Lung (tissue), 12 donors: ENCODE measurements around the gene ATP8A1. TPM values are rescaled to one million over a fixed set of nuclear protein-coding genes. Genes with fewer than 3 reads are reported as not detected.

Experiments used
- ATAC-seq: fragments of 200-7000 bp; cut with Tn5 transposase; one replicate; pipeline ENCODE4 v1.9.1; 2020; ENCODE audit warnings: moderate number of reproducible peaks; ENCODE audit not compliant: insufficient read depth, low FRiP score
- DNase-seq, 3 donors: peaks; one replicate each; pipeline ENCODE4 v3.0.0-alpha.2; 2013 to 2017
- H3K27ac ChIP-seq, 2 donors: one replicate each; pipeline ENCODE4 v1.5.1; 2013; ENCODE audit warnings: mild to moderate bottlenecking in 2 of 2, moderate library complexity in 2 of 2, control low read depth in 1 of 2, inconsistent platforms in 1 of 2, low read depth in 1 of 2, low read length in 1 of 2
- H3K27me3 ChIP-seq, 3 donors: one replicate each; pipeline ENCODE4 v1.5.1; 2013; ENCODE audit warnings: low read length in 2 of 3; ENCODE audit not compliant: control insufficient read depth in 3 of 3, insufficient read depth in 3 of 3
- H3K36me3 ChIP-seq, 4 donors: one replicate each; pipeline ENCODE4 v1.5.1; 2013; ENCODE audit warnings: low read length in 4 of 4, mild to moderate bottlenecking in 1 of 4, moderate library complexity in 1 of 4; ENCODE audit not compliant: control insufficient read depth in 4 of 4, insufficient read depth in 4 of 4
- H3K4me1 ChIP-seq, 5 donors: one replicate each; pipeline ENCODE4 v1.5.1; 2013; ENCODE audit warnings: low read length in 5 of 5, mild to moderate bottlenecking in 2 of 5, moderate library complexity in 1 of 5; ENCODE audit not compliant: control insufficient read depth in 5 of 5, insufficient read depth in 5 of 5
- H3K4me3 ChIP-seq: one replicate; pipeline ENCODE4 v1.5.1; 2013; ENCODE audit warnings: mild to moderate bottlenecking, control low read depth, moderate library complexity
- H3K9ac ChIP-seq, 2 donors: one replicate each; pipeline ENCODE4 v1.5.1; 2013; ENCODE audit warnings: low read length in 2 of 2, control low read depth in 1 of 2; ENCODE audit not compliant: insufficient read depth in 1 of 2
- H3K9me3 ChIP-seq, 4 donors: one replicate each; pipeline ENCODE4 v1.5.1; 2013; ENCODE audit warnings: low read length in 3 of 4, mild to moderate bottlenecking in 1 of 4, moderate library complexity in 1 of 4; ENCODE audit not compliant: control insufficient read depth in 4 of 4, insufficient read depth in 3 of 4
- WGBS, 2 donors: extraction: QIAGEN DNeasy Blood & Tissue Kit; methylation state at CpG; one replicate each; pipeline ENCODE4 v1.1.7; 2013; 5-methylcytosine and 5-hydroxymethylcytosine counted together
- polyA plus RNA-seq, 2 donors: library from polyadenylated mRNA; stranded (reverse); fragments of 200-250 nt; gene quantifications; one replicate each; pipeline ENCODE4 v1.2.1, GENCODE V29; 2013
- total RNA-seq, 2 donors: library from RNA; depleted of rRNA in 1 of 2; stranded (reverse); fragments of >200 nt in 1 of 2; gene quantifications; one replicate each; pipeline ENCODE4 v1.2.1, GENCODE V29; 2014 to 2021
- TF ChIP-seq, protein P1 (sequence below): IDR thresholded peaks from 2 replicates; pipeline ENCODE4 v1.5.1; 2012; ENCODE audit warnings: mild to moderate bottlenecking; ENCODE audit errors: control extremely low read depth, extremely low read depth
- donor health status: control.
- donor health status: control.
- donor health status: Bipolar disorder and iron deficiency.
- donor health status: healthy.
- donor health status: DM: yes; HTN: yes; CAD: no.

Gene ATP8A1
- total and polyA plus RNA-seq, 4 donors: 13.8 to 297 (median 48.9) TPM

DNA sequence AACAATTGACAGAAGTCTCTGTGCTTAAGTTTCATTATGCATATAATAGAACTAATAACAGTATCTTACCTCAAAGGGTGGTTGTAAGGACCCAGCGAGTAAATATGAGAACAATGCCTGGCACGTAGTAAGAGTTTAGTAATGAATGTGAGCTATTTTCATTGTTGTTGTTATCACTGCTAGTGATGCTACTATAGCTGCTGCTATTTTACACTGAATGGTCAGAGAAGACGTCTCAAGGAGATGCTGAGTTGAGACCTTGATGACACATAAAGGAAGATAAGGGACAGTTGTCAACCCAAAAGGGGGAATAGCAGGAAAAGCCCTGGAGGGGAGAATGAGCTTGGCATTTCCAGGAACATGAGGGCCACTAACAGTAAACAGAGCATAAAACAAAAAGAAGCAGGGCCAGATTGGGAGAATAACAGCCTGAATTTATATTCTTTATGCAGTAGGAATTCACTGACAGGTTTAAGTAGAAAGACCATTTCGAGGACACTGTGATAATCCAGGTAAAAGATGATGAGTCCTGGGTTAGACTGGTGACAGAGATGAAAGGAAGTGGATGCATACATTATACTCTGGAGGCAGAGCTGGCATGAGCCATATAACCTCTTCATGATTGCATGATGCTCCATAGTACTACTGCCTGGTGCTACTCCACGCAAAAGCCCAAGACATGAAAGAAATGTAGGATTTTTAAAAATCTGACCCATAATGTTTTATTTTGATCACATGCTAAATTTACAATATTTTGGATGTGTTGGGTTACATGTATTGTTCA lies 23.1 kb downstream of the ATP8A1 start:
- H3K9ac ChIP-seq: no peak overlapping the region
- H3K27ac ChIP-seq: no peak overlapping the region
- no peaks in the 10 kb centered on the region for H3K9me3 ChIP-seq
- no peaks in the 10 kb centered on the region for H3K36me3 ChIP-seq
- 73 to 79% methylated on average over 5 of the region's 5 CpGs for WGBS, 2 donors
- TF ChIP-seq, protein P1, sequence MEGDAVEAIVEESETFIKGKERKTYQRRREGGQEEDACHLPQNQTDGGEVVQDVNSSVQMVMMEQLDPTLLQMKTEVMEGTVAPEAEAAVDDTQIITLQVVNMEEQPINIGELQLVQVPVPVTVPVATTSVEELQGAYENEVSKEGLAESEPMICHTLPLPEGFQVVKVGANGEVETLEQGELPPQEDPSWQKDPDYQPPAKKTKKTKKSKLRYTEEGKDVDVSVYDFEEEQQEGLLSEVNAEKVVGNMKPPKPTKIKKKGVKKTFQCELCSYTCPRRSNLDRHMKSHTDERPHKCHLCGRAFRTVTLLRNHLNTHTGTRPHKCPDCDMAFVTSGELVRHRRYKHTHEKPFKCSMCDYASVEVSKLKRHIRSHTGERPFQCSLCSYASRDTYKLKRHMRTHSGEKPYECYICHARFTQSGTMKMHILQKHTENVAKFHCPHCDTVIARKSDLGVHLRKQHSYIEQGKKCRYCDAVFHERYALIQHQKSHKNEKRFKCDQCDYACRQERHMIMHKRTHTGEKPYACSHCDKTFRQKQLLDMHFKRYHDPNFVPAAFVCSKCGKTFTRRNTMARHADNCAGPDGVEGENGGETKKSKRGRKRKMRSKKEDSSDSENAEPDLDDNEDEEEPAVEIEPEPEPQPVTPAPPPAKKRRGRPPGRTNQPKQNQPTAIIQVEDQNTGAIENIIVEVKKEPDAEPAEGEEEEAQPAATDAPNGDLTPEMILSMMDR: no peak
- DNase-seq (no peak), ATAC-seq (no peak)
- no peak overlapping the region for H3K4me3 ChIP-seq
- H3K4me1 ChIP-seq: peaks cover 0 to 7% (median 2%) of the 10 kb centered on the region in 5 donors
- no peaks in the 10 kb centered on the region for H3K27me3 ChIP-seq

DNA sequence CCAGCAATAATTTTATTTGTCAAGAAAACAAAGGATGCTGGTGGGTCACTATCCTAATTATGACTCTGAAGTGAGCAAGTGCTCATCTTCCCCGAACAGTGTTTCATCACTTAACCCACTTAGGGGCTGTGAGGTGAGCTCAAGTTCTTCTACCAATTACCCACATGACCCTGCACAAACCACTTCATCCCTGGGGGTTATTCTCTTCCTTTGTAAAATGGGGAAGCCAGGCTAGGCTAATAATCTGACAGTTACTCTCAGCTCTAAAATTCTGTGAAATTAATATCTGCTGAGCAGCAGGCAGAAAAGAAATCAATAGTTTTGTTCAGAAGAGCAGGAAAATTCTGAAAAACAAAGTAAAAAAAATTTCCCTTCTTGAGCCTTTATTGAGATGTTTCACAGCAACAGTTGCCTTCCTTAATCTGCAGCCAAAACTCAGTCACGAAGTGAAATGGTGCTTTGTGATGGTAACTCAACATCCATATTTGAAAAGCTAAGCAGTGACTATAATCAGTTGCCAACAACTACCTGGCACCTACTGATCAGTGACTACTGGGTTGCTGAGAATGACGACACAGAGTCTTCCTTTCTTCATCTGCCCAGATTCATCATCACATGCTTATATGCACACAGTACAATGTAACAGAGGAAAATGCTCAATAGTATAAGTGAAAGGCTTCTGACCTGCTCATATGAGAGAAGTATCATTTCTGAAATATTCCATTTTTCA lies 24.1 kb downstream of the ATP8A1 start:
- TF ChIP-seq, protein P1: no peak
- Histone ChIP-seq H3K9ac (no peak overlapping the region), H3K4me1 (peaks cover 0 to 14% (median 0%) of the 10 kb centered on the region in 5 donors), H3K9me3 (no peaks in the 10 kb centered on the region), H3K36me3 (no peaks in the 10 kb centered on the region), H3K27me3 (no peaks in the 10 kb centered on the region), H3K27ac (no peak overlapping the region), H3K4me3 (no peak overlapping the region)
- 37 to 72% methylated on average over 3 of the region's 3 CpGs for WGBS, 2 donors
- DNase-seq (no peak), ATAC-seq (no peak)

DNA sequence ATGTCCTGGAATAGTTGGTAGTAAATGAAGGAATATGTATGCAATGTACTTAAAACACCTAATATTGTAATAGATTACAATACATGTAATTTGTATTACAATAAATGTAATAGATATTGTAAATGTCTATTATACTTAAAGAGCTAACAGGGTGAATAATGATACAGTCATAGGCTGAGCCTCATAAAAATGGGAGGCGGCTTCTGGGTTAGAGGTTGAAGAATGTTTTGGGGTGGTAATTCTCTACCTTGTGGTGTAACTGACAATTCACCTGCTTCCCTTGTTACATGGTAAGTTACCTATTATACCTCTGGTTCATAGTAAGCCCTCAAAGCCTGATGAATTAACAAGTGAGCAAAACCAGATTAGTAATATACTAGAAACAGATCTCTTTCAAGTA lies 26.0 kb downstream of the ATP8A1 start:
- Histone ChIP-seq H3K27ac (no peak overlapping the region), H3K9ac (no peak overlapping the region), H3K27me3 (no peaks in the 10 kb centered on the region), H3K9me3 (no peaks in the 10 kb centered on the region), H3K36me3 (no peaks in the 10 kb centered on the region), H3K4me1 (peaks cover 0 to 20% (median 0%) of the 10 kb centered on the region in 5 donors), H3K4me3 (no peak overlapping the region)
- TF ChIP-seq, protein P1: no peak
- ATAC-seq: no peak
- 97 to 100% methylated on average over 1 of the region's 1 CpG for whole genome bisulfite sequencing, 2 donors
- DNase-seq: no peak
